Measurements from ENCODE around the gene GRAMD4.
"Not testable (repeated sequence)": the region's sequence is repeated elsewhere in the genome, so short reads cannot be mapped to it uniquely, and the experiment has no call there.

The GRAMD4 gene

GRCh38 chr22:46621243-46621930 is 1.2 kb downstream of the GRAMD4 start:
- not testable (repeated sequence) for DNase-seq

DNA sequence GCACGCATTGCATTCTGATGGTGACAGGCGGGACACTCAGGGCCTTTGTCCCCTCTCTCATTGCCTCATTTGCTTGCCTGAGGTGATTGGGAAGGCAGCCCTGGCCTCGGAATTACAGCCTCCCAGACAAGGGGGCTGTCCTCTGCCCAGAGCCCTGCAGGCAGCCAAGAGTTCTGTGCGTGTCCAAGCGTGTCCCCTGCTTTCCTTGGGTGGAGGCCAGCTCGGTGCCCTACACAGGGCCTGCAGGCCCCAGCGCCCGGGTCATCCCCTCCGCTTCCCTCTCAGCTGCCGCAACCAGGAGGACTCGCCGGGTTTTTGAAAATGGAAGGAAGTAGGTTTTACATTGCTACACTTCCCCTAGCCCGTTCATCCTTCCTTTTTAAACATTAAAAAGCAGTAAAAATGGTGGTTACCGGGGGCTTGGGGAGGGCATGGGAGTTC is 1.9 kb downstream of the GRAMD4 start:
- no peak for DNase-seq

DNA sequence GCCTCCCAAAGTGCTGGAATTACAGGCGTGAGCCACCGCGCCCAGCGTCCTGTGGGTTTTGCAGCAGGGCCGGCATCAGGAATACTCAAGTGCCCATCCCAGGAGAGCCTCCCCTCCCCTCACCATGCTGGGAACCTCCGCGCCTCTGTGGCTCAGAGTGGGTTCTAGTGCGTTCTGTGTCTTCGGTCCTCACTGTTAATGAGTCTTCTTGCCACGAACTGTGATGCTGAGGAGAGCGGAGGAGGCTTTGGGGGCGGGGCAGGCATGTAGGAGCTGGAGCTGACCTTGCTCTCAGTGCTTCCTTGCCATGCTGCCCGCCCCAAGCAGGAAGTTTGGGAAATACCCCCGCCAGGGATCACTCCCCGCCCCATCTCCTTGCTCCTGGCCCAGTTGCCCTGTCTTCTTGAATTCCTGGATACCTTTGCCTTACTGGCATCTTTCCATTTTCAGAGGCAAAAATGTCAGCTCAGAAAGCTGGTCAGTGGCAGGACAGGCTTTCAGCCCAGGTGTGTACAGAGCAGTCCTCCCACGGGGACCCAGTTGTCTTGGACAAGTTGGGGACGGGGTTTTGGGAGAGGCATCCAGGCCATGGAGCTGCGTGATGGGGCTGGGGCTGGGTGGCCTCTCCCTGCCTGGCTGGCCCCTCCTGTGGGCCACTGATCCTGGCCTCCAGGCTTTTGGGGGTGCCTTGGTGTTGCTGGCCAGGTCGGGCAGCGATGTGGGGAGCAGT is 5.1 kb downstream of the GRAMD4 start:
- no peak for DNase-seq

DNA sequence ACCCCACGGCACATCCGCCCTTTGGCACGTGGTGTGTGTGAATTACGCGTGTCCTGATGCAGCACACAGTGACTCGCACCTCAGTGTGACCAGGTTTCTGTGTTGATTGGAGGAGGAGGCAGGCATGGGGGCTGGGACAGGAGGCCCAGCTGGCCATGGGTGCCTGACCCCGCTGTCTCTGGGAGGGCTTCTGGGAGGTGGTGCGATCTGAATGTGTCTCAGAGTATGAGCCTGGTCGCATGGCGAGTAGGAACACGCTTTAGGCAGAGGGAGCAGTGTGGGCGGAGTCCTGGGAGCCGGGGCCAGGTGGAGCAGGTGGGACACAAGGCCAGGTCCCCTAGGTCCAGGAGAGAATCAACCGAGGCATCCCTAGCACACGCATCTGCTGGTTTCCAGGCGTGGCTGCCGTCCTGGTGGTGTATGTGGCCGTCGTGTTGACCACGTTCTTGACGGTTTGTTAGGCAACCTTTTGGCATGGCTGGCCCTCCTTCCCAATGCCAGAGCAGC is 5.7 kb downstream of the GRAMD4 start:
- no peak for DNase-seq

GRCh38 chr22:46626356-46626755 is 6.2 kb downstream of the GRAMD4 start:
- DNase-seq, result no peak

DNA sequence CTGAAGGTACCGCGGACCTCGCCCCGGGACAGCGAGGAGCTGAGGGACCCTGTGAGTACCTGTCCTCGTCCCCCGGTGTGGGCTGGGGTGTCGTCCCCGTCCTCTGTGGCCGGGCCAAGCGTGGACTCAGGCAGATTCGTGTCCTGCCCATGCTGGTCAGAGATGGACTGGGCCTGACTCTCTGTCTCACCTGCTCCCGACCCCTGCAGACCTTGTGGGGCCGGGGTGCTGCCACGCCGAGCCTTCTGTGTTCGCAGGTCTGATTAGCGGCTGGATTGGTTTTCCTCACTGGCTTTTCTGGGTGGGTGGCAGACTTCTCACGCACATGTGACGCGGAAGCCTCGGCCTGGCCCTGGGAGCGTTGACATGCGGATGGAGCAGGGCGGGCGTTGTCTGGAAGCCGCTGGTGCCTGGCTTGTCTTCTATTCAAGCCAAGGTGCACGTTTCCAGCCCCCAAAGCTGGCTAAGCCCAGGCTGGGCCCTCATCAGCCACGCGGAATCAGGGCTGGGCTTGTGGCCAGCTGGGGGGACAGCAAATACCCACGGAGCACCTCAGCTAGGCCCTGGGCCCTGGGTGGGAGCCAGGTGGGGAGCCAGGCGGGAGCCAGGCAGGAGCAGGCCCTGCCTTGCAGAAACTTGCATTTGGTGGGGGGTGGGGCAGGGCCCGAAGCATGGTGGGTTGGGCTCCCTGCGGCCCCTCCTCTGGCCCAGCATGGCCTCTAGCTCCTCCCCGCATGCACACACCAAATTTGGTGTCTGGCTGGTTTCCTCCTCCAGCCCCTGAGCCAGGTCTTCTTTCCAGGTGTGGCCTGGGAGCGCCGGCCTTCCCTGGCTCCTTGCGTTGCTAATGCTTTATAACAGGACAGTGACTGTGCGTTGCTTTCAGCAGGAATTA is 7.0 kb downstream of the GRAMD4 start:
- DNase-seq, result no peak

DNA sequence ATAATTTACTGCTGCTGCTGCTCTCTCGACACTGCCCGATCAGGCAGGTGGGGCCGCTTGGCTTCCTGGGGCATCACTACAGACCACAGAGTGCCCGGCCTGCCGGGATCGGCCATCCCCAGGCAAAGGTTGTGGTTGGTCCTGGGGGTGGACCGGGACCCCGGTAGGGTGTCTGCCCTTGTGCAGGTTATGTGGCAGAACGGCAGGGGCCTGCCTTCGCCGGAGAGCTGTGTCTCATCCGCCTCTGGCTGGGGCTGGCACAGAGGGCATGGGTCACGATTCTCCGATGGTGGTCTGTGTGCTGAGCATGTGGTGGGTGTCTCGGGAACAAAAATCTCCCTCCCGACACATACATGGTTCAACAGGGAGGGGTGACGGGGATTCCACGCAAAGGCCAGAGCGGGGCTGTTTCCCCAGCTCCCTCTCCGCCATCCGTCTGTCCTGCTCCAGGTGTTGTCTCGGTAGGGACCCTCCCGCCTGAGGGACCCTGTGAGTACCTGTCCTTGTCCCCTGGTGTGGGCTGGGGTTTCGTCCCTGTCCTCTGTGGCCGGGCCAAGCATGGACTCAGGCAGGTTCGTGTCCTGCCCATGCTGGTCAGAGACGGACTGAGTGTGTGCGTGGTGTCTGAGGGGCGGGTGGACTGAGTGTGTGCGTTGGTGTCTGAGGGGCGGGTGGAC is 7.8 kb downstream of the GRAMD4 start:
- DNase-seq, result no peak

- DNase-seq, result no peak
Observed at GRCh38 chr22:46628756-46629155, 8.6 kb downstream of the GRAMD4 start.

- no peak for DNase-seq
Observed at GRCh38 chr22:46629291-46629690, 9.1 kb downstream of the GRAMD4 start.

GRCh38 chr22:46631113-46631512 is 10.9 kb downstream of the GRAMD4 start:
- DNase-seq, result no peak

- DNase-seq, result no peak
Observed at GRCh38 chr22:46632646-46633249, 12.6 kb downstream of the GRAMD4 start.

GRCh38 chr22:46633334-46633890 is 13.2 kb downstream of the GRAMD4 start:
- DNase-seq, result no peak

GRCh38 chr22:46634011-46634699 is 14.0 kb downstream of the GRAMD4 start:
- DNase-seq, result no peak

DNA sequence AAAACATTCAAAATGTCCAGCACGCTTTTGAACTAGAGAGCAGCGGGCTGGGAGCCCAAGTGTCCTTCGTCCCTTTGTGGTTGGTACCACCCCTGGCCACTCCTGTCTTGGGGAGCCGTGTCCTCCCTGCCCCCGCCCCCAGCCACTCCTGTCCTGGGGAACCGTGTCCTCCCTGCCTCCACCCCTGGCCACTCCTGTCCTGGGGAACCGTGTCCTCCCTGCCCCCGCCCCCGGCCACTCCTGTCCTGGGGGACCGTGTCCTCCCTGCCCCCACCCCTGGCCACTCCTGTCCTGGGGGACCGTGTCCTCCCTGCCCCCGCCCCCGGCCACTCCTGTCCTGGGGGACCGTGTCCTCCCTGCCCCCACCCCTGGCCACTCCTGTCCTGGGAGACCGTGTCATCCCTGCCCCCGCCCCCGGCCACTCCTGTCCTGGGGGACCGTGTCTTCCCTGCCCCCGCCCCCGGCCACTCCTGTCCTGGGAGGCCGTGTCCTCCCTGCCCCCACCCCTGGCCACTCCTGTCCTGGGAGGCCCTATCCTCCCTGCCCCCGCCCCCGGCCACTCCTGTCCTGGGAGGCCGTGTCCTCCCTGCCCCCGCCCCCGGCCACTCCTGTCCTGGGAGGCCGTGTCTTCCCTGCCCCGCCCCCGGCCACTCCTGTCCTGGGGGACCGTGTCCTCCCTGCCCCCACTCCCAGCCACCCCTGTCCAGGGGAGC is 14.9 kb downstream of the GRAMD4 start:
- not testable (repeated sequence) for DNase-seq

GRCh38 chr22:46635756-46636155 is 15.6 kb downstream of the GRAMD4 start:
- no peak for DNase-seq

DNA sequence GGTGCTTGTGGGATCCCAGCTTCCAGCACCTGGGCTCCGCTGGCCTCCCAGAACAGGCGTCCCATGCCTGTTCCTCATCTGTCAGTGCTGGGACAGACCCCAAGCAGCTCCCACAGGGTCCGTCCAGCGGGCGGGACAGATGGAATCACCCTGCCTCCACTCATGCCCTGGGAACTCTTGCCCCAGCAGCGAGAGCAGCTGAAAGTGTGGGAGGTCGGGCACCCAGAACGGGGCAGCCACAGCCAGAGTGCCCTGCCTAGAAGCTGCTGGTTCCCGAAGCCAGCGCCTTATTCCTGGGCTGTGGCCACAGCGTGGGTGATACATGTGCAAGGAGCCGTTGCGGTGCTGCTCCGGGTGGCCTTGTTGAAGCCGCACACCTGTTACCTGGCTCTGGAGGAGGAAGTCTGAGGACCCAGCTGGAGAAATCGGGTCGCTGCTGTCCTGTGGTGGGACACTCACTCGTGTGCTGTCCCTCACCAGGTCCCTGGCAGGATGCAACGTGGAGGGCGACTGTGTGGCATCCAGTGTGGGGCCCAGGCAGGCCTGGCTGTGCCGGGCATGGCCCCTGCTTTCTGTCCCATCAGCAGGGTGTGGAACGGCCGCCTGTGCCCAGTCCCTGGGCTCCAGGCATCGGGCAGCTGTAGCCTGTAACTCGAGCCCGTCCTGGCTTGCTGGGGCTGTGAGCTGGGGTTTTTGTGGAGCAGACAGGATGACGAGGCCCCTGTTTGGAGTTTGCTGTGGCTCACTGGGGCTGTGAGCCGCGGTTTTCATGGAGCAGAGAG is 16.2 kb downstream of the GRAMD4 start:
- DNase-seq, result no peak

DNA sequence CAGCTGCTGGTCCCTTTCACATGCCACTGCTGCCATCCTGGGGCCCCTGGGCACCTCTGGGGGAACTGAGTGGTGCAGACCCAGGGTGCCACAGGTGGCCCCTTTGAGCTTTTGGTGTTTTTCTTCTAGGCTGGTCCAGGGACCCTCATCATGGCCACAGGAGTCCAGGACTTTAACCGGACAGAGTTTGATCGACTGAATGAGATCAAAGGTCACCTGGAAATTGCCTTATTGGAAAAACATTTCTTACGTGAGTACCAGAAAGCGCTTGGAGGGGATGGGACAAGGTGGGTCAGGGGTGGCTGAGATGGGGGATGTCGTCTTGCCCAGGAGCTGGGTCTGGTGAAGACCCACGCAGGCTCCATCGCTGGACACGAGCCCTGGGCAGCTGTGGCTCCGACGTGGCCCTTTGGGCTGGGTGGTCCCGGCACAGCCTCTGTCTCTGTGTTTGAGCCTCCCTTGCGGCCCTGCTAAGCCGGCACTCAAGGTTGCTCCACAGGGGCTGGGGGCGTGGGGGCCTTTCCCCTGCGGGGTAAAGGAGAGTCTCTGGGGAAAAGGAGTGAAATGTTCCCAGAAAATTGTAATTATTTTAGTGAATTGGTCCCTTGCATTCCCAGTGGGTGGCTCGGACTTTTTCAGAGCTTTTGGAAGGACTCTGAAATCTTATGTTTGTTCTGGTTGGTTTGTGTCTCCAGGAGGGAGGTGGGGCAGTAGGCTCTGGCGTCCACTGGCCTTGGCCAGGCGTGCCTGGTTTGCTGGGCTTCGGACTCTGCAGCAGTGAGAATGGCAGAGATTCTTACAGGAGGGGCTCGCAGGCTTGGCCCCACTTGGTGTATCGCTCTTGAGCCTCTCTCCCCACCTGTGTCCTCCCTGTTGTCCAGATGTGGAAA is 17.8 kb downstream of the GRAMD4 start:
- no peak for DNase-seq

GRCh38 chr22:46638601-46639431 is 18.6 kb downstream of the GRAMD4 start:
- DNase-seq, result peak; percentile 22
